GM19467 (cell line): ENCODE results near the gene ARF6.
"Not testable (repeated sequence)": the region's sequence is repeated elsewhere in the genome, so short reads cannot be mapped to it uniquely, and the experiment has no call there.

Source experiments
- ATAC-seq: cut with Tn5 transposase; IDR thresholded peaks from one replicate; pipeline ENCODE4 v1.9.1; 2021; ENCODE audit warnings: mild to moderate bottlenecking, moderate library complexity; ENCODE audit not compliant: unreplicated experiment

The ARF6 gene

DNA sequence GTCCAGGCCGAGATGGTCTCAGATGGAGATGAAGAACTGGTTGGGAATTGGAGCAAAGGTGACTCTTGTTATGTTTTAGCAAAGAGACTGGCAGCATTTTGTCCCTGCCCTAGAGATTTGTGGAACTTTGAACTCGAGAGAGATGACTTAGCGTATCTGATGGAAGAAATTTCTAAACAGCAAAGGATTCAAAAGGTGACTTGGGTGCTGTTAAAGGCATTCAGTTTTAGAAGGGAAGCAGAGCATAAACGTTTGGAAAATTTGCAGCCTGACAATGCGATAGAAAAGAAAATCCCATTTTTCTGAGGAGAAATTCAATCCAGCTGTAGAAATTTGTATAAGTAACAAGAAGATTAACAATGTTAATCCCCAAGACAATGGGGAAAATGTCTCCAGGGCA, 44.0 kb downstream of the ARF6 start:
- ATAC-seq: not testable (repeated sequence)

DNA sequence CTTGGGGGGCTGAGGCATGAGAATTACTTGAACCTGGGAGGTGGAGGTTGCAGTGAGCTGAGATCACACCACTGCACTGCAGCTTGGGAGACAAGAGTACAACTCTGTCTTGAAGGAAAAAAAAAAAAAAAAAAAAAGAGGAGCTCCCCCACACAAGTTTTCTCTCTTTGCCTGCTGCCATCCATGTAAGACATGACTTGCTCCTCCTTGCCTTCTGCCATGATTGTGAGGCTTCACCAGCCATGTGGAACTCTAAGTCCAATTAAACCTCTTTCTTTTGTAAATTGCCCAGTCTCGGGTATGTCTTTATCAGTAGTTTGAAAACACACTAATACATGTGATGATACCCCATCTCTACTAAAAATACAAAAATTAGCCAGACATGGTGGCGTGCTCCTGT, 46.3 kb downstream of the ARF6 start:
- not testable (repeated sequence) for ATAC-seq

DNA sequence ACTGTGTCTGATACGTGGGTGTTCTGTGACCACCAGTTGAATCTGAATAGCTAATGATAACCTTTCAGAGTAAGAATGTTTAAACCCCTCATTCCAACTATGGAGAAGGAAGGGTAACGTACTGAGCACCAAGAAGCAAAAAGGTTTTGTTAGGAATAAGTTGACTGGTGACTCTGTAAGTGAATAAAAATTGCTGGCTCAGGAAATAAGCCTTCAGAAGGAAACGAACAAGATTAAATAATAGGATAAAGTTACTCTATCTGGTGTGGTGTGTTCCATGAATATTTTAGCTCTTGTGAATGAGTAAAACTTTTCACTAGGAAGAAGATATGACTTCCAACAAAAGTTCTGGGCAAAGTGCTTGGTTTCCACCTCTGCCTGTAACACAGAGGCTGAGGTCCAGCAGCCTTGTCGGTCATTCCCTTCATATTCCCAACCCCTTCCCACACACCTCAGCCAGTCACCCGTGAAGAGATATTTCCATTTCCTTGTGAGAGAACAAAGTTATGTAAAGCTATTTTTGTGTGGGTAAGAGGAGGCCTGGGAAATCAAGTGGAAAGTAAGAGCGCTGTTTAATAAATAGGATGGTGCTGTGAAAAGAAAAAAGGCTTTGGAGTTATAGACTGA, 47.1 kb downstream of the ARF6 start:
- no peak for ATAC-seq

DNA sequence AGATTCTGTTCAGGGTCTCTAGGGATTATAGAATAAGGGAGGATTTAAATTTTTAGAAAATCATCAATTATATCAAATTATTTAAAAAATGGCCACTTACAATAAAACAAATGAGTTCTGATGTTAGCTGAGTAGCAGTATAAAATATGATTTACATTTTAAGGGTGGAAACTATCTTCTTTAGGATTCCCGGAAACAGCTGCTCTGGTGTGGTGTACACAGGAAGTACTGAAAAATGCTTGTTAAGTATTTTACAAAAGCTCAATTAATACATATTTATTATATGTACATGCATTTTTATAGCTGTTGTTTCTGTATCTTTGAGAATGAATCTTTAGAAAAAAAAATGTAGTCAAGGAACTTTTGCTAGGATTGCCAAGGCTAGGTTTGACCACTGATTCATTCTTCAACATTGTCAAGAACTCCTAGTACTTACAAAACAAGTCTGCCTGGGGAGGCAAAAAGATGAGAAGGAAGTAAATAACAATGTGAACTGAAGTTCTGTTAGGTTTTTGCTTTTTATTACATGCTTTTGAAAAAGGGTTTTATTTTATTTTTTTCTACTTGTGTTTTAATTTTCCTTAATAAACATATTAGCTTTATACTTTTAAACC, 48.0 kb downstream of the ARF6 start:
- ATAC-seq: no peak

DNA sequence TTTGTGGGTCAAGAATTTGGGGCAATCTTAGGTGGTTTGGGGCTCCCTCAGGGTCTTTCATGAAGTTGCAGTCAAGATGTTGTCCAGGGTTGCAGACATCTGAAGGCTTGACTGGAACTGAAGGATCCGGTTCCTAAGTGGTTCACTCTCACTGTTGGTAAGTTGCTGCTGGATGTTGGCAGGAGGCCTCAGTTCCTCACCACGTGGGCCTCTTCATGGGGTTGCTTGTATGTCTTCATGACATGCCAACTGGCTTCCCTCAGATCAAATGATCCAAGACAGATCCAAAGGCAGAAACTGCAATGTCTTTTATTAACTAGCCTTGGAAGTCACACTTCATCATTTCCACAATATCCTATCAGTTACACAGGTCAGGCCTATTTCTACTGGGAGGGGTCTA, 49.2 kb downstream of the ARF6 start:
- no peak for ATAC-seq

DNA sequence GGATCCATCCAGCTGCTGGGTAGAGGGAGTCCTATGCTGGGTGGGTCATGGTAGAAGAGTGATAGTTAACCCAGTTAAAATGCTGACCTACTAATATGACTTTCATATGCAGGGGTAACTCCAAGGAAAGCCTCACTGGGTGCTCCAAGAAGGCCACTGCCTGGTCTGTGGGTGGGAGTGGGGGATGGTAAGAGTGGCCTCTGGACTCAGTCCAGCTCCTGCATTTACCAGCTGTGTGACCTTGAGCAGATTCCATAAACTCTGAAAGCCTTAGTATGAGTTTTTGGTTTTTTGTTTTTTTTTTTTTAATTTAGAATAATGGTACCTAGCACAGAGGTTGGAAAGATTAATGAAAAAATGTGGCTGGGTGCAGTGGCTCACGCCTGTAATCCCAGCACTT, 51.6 kb downstream of the ARF6 start:
- no peak for ATAC-seq

DNA sequence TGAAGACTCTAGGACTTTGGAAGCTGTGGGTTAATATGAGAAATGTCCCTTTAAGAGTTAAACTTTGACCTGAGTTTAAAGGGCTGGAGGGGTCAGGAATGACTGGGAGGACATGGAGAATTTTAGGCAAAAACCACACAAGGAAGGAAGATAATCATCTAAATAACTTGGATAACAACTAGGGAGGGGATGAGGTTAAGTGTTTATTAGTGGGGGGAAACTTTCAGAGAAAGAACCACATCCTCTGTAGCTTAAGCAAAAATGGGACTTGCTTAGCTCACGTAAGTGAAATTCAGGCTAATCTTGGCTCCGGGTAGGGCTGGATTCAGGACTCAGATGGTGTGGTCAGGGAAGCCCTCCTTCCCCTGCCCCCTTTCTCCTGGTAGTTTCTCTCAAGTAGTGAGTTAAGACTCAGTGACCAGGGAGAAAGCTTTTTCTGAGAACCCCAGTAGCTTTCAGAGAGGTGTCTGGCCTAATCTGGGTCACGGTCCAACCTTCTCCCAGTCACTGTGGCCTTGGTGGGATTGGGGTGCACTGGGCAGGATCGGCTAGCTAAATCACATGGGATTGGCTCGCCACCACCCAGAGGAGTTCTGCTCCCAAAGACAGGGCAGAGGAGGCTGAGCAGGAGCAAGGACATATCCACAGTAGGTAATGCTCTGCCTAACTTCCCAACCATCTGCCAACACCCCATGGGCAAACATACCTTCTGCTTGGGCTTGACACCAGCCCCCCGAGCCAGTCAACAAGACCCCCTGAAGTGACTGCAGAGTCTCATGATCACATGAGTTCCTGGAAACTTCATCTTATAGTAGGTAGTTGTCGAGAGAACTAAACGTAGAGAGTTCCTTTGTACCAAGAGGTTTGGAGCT, 52.8 kb downstream of the ARF6 start:
- no peak for ATAC-seq
